HEK293 (cell line): ENCODE measurements around the gene APLF.

Source experiments
- ATF2 ChIP-seq: fragments of 450-650 bp; formaldehyde crosslinking; IDR thresholded peaks from 2 replicates; pipeline ENCODE4 v1.5.1; 2016; ENCODE audit warnings: missing biosample characterization, missing genetic modification characterization, low read depth
- CTCF ChIP-seq: fragments of 450-650 bp; formaldehyde crosslinking; IDR thresholded peaks from 2 replicates; pipeline ENCODE4 v1.5.1; 2016; ENCODE audit warnings: missing biosample characterization, missing genetic modification characterization
- REST ChIP-seq: fragments of 450-650 bp; formaldehyde crosslinking; IDR thresholded peaks from 2 replicates; pipeline ENCODE4 v1.5.1; 2016; ENCODE audit warnings: missing biosample characterization, missing genetic modification characterization
- YY1 ChIP-seq: fragments of 450-650 bp; formaldehyde crosslinking; IDR thresholded peaks from 2 replicates; pipeline ENCODE4 v1.5.1; 2018; ENCODE audit warnings: missing biosample characterization, missing genetic modification characterization
- ZBTB20 ChIP-seq: fragments of 450-650 bp; formaldehyde crosslinking; IDR thresholded peaks from 2 replicates; pipeline ENCODE4 v1.5.1; 2016; ENCODE audit warnings: missing biosample characterization, missing genetic modification characterization
- ZNF274 ChIP-seq, 2 experiments: fragments of 200-500 bp in 1 of 2; fragments of 450-650 bp in 1 of 2; sonication (Bioruptor generic) in 1 of 2; formaldehyde crosslinking in 1 of 2; IDR thresholded peaks; 2 replicates each; pipeline versions ENCODE4 v1.5.1 to v1.6.1; 2014 to 2016; ENCODE audit warnings: borderline replicate concordance in 1 of 2, inconsistent platforms in 1 of 2, low read length in 1 of 2, missing biosample characterization in 1 of 2, missing genetic modification characterization in 1 of 2
- ZNF37A ChIP-seq: fragments of 450-650 bp; IDR thresholded peaks from 2 replicates; pipeline ENCODE4 v1.5.1; 2018; ENCODE audit warnings: missing biosample characterization, missing genetic modification characterization
- ZNF623 ChIP-seq: fragments of 450-650 bp; formaldehyde crosslinking; IDR thresholded peaks from 2 replicates; pipeline ENCODE4 v1.5.1; 2016; ENCODE audit warnings: missing biosample characterization, missing genetic modification characterization
- TF ChIP-seq, protein P1 (sequence below): sonication (generic); formaldehyde crosslinking; IDR thresholded peaks from 2 replicates; pipeline ENCODE4 v1.8.1; 2022; ENCODE audit warnings: mild to moderate bottlenecking, moderate library complexity, missing genetic modification reagents
- TF ChIP-seq, protein P2 (sequence below): fragments of 450-650 bp; formaldehyde crosslinking; IDR thresholded peaks from 2 replicates; pipeline ENCODE4 v1.5.1; 2016; ENCODE audit warnings: missing biosample characterization, missing genetic modification characterization

DNA sequence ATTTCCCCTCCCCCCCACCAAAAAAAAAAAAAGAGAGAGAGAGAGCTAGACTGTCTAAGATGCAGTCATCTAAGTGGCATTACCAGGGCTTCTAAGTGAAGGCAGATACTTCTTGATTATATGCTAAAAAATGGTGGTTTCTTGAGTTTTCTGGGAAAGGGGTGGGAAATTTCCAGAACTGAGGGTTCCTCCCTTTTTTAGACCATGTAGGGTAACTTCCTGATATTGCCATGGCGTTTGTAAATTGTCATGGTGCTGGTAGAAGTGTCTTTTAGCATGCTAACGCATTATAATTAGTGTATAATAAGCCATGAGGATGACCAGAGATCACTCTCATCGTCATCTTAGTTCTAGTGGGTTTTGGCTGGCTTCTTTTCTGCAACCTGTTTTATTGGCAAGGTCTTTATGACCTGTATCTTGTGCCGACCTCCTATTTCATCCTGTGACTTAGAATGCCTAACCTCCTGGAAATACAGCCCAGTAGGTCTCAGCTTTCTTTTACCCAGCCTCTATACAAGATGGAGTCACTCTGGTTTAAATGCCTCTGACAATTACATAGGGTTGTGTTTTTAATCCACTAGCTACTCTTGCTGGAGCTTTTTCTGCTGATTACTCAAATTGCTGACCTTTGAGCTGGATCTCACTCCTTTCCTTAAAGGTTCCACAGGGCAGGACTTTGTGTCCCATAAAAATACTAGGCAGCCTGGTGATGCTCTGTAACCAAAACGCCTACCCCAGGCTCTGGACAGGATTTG lies 145.6 kb downstream of the APLF start:
- TF ChIP-seq YY1 (tag by site-specific recombination) (no peak), ZNF274 (IDR thresholded peaks at IDR 0.05; ENCODE audit: low read length) (no peak), ZNF274 (tag by site-specific recombination; IDR thresholded peaks at IDR 0.05; ENCODE audit: borderline replicate concordance) (no peak), ZBTB20 (tag by site-specific recombination) (no peak), CTCF (tag by site-specific recombination) (no peak), REST (tag by site-specific recombination) (no peak), ZNF623 (tag by site-specific recombination) (no peak), ZNF37A (no peak), ATF2 (no peak)
- TF ChIP-seq, protein P1, sequence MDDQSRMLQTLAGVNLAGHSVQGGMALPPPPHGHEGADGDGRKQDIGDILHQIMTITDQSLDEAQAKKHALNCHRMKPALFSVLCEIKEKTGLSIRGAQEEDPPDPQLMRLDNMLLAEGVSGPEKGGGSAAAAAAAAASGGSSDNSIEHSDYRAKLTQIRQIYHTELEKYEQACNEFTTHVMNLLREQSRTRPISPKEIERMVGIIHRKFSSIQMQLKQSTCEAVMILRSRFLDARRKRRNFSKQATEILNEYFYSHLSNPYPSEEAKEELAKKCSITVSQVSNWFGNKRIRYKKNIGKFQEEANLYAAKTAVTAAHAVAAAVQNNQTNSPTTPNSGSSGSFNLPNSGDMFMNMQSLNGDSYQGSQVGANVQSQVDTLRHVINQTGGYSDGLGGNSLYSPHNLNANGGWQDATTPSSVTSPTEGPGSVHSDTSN (CRISPR knock-in tag): no peak
- TF ChIP-seq, protein P2, sequence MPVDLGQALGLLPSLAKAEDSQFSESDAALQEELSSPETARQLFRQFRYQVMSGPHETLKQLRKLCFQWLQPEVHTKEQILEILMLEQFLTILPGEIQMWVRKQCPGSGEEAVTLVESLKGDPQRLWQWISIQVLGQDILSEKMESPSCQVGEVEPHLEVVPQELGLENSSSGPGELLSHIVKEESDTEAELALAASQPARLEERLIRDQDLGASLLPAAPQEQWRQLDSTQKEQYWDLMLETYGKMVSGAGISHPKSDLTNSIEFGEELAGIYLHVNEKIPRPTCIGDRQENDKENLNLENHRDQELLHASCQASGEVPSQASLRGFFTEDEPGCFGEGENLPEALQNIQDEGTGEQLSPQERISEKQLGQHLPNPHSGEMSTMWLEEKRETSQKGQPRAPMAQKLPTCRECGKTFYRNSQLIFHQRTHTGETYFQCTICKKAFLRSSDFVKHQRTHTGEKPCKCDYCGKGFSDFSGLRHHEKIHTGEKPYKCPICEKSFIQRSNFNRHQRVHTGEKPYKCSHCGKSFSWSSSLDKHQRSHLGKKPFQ (tag by site-specific recombination): no peak
